ENCODE measurements around the gene GNL1.

The GNL1 gene, protein sequence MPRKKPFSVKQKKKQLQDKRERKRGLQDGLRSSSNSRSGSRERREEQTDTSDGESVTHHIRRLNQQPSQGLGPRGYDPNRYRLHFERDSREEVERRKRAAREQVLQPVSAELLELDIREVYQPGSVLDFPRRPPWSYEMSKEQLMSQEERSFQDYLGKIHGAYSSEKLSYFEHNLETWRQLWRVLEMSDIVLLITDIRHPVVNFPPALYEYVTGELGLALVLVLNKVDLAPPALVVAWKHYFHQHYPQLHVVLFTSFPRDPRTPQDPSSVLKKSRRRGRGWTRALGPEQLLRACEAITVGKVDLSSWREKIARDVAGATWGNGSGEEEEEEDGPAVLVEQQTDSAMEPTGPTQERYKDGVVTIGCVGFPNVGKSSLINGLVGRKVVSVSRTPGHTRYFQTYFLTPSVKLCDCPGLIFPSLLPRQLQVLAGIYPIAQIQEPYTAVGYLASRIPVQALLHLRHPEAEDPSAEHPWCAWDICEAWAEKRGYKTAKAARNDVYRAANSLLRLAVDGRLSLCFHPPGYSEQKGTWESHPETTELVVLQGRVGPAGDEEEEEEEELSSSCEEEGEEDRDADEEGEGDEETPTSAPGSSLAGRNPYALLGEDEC

DNA sequence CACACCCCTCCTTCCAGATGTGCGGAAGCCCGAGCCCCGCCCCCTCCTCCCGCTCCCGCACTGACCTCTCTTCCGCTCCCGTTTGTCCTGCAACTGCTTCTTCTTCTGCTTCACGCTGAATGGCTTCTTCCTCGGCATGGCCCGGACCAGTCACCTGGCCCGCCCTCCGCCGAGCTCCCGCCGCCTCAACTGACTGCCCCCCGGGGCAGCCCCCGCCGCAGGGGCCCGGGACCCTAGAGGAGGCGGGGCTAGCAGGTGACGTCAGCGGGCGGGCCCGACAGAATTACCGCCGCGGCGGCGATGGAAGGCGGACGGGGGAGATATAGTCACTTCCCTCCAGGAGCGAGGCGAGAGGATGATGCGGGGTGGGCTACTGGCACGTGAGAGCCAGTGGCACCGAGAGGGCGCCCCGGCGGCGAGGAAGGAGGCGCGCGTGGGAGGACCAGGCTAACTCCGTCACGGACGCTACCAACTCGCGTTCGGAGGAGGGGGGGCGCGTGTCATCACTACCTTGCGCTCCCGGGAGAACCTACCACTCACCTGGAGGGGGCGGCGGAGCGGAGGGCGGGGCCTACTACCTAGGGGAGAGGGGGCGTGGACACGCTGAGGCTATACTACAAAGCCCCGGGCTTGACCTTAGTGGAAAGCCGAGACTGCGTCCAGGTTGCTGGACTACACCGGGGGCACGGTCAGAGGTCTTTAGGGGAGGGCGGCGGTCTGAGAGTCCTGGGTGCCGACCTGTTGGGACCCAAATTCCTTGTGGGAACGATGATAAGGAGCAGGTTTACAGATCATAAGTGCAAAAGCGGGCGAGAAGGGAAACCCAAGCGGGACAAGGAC, at the start of gene GNL1:
TSS of gene GNL1 (minus strand) at position 424 of the 840 bp plus-strand sequence. CDS start at position 138, 286 bp downstream.
- DNase-seq: peak; percentile 84

DNA sequence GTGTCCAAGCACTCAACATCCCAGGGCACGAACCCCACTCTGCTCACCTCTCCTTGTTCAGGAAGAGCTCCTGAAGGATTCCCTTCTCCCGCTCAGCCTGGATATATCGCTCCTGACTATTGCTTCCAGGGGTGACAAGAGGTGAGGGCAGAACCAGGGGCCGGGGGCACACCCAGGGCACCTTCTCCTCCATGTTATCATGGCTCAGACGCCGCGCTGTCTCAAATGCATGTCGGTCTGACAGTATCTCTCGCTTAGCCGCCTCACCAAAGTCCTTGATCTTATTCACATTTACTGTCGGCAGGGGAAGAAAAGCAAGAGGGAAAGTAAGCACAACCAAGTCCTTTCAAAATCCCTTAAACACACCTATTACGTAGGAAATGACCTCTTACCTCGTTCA, 47.7 kb upstream of the GNL1 start:
- no peak for DNase-seq

DNA sequence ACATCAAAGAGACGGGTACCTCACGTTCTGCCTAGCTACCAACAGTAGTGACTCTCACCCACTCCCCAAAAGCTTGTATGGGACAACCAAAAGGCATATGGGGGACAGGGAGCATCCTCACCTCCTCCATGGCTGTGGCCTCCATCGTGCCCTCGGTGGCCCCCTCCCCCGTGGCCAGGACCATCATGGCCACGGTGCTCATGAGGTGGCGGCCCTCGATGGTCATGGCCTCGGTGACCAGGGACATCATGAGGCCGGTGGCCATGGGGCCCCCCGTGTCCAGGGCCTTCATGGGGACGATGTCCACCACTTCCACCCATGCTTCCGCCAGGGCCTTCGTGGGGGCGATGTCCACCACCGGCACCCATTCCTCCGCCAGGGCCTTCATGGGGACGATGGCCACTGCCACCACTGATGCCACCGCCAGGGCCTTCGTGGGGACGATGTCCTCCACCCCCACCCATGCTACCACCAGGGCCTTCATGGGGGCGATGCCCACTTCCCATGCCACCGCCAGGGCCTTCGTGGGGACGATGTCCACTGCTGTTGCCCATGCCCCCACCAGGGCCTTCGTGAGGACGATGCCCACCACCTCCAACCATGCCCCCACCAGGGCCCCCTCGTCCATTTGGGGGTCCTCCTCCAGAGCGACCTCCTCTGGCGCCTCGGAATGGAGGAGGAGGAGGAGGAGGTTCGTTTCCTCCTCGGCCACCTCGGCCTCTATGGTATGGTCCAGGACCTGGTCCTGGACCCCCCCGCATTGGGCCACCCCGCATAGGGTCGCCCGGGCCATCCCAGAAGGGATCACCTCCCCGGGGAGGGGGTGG, 45.7 kb upstream of the GNL1 start:
- DNase-seq: no peak

DNA sequence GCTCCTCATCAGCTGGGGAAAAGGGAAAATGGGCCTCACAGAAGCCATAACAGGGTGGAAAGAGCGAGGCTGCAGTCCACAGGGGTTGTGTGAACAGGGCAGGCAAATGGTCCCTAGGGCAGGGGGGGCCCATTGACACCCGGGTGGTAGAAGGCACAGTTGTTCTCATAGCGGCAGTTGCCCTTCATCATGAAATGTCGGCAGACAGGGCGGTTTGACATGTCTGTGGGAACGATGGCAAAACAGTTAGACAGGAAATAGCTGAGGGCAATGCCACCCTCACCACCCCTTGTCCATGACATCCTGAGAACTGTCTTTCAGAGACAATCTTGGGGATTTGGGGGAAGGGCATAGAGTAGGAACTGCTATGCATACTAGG, 45.1 kb upstream of the GNL1 start:
- DNase-seq: no peak

DNA sequence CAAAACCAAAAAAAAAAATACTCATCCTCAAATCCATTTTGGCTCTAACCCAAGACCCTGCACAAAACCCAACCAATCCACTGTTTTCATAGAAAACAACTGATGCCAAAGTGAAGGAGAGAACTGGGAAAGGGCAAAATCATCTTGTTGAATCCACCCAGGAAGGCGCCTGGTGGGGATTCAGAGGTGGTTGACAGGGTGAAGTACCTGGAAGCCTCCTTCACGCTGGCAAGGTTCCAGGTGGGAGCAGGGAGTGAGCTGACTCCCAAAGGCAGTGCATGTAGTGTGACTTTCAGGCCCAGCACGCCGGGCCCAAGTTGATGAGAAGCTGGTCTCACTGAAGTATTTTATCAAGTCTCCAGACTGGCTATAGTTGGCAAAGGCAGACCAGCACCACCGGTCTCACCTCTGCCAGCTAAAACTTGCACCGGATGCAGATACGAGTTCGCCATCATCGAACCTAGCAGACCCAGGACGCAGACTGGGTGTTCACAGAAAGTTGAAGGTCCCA, 44.2 kb upstream of the GNL1 start:
- no peak for DNase-seq

DNA sequence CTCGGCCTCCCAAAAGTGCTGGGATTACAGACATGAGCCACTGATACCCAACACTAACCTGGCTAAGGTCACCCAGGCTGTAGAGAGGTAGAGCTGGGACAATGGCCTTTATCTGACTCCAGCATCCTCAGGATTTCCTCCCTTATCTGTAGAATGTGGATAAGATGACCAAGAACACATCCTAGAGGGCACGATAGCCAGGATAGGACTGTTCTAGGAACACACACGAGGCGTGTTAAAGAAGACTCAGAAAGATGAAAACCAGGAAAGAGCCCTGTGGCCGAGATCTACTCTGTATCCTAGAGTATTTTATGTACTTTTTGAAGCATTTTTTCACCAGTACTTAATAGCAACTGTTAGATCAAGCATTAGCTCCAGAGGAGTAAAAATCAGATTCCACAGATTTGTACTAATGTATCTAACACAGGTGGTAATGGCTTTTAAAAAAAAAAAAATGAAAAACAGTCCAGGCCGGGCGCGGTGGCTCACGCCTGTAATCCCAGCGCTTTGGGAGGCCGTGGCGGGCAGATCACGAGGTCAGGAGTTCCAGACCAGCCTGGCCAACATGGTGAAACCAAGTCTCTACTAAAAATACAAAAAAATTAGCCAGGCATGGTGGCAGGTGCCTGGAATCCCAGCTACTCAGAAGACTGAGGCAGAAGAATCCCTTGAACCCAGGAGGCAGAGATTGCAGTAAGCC, 43.5 kb upstream of the GNL1 start:
- no peak for DNase-seq

DNA sequence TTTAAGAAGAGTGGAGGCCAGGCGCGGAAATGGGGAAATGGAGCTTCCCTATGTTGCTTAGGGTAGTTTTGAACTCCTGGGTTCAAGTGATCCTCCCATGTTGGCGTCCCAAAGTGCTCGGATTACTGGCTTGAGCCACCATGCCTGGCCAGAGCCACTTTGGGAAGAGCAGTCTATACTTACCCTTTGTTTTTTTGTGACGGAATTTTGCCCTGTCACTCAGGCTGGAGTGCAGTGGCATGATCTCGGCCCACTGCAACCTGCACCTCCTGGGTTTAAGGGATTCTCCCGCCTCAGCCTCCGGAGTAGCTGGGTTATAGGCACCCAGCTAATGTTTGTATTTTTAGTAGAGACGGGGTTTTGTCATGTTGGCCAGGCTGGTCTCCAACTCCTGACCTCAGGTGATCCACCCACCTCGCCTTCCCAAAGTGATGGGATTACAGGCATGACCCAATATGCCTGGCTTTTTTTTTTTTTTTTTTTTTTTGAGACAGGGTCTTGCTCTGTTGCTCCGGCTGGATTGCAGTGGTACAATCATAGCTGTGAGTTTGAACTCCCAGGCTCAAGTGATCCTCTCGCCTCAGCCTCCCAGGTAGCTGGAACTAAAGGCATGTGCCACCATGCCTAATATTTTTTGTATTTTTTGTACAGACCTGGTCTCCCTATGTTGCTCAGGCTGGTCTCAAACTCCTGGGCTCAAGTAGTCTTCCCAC, 42.8 kb upstream of the GNL1 start:
- no peak for DNase-seq

DNA sequence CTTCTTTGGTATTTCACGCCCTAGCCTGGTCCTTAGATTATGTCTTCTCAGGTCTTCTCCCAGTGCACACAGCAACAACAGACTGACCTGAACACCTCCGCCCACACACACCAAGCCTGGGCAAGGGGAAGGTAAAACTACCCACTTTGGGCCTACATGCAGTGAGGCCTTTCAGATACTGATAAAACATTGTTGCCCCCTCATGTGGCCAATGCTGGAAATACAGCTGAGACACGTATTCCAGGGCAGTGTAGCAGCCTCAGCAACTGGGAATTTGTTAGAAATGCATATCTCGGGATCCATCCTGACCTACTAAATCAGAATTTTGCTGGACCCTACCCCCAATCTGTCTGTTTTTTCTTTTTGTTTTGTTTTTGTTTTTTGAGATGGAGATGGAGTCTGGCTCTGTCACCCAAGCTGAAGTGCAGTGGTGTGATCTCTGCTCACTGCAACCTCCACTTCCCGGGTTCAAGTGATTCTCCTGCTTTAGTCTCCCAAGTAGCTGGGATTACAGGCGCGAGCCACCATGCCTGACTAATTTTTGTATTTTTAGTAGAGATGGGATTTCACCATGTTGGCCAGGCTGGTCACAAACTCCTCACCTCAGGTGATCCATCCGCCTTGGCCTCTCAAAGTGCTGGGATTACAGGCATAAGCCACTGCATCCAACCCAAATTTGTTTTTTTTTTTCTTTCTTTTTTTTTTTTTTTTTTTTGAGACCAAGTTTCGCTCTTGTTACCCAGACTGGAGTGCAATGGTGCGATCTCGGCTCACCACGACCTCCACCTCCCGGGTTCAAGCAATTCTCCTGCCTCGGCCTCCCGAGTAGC, 41.2 kb upstream of the GNL1 start:
- DNase-seq: peak; percentile 78

DNA sequence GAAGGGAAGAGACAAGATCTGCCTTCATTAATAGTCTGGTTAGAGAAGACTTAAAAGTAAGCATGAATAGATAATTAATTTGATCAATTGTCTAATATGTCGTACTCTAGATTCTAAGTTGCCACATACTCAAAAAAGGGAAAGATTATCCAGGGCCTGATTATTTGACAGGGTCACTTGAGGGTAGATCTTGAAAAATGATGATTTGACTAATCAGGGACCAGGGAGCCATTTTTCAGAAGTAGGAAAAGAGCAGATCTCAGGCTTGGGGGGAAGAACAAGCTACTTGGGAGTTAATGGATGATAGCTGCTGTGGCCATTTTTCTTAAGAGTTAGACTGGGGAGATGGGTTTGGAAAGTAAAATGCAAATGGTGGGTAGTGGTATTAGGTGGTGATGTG, 36.0 kb upstream of the GNL1 start:
- DNase-seq: no peak

DNA sequence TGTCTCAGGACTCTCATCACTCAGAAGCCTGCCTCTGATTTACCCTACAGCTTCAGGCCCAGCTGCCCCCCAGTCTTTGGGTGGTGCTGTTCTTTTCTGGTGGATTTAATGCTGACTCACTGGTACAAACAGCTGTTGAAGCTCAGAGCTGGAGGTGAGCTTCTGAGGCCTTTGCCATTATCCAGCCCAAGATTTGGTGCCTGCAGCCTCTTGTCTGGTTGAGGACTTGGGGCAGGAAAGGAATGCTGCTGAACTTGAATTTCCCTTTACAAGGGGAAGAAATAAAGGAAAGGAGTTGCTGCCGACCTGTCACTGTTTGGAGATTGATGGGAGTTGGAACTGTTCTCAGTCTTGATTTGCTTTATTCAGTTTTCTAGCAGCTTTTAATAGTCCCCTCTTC, 34.7 kb upstream of the GNL1 start:
- DNase-seq: peak; percentile 26

DNA sequence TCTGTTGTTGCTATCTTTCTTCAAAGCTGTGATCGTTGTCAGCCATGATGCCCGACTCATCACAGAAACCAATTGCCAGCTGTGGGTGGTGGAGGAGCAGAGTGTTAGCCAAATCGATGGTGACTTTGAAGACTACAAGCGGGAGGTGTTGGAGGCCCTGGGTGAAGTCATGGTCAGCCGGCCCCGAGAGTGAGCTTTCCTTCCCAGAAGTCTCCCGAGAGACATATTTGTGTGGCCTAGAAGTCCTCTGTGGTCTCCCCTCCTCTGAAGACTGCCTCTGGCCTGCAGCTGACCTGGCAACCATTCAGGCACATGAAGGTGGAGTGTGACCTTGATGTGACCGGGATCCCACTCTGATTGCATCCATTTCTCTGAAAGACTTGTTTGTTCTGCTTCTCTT, 34.2 kb upstream of the GNL1 start:
- DNase-seq: no peak

DNA sequence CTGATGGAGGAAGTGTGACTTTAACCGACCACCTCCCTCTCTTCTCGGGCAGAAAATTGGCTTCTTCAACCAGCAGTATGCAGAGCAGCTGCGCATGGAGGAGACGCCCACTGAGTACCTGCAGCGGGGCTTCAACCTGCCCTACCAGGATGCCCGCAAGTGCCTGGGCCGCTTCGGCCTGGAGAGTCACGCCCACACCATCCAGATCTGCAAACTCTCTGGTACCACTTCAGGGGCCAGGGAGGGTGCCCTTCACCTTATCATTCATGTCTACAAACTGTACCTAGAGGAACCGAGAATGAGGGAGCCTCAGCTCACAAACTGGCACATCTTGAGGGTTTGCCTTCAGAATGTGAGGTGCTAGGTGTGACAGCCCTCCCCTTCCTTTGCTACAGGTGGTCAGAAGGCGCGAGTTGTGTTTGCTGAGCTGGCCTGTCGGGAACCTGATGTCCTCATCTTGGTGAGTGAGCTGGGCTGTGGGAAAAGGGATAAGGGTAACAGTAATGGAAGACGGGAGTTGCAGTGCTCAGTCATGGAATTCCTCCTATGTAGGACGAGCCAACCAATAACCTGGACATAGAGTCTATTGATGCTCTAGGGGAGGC, 33.6 kb upstream of the GNL1 start:
- DNase-seq: no peak

DNA sequence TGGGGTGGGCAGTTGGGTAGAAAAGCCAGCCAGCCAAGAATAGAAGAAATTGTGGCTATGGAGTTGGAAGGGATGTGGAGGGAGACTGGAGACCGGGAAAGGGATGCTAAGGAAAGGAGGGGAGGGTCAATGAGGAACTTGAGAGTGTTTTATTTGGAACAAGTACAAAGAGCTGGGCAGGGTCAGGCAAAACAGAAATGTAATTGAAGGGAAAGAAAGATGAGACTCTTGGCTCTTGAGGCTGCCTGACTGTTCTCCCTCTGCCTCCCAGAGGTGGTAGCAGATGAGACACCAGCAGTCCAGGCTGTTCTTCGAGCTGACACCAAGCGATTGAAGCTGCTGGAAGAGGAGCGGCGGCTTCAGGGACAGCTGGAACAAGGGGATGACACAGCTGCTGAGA, 27.6 kb upstream of the GNL1 start:
- DNase-seq: no peak

DNA sequence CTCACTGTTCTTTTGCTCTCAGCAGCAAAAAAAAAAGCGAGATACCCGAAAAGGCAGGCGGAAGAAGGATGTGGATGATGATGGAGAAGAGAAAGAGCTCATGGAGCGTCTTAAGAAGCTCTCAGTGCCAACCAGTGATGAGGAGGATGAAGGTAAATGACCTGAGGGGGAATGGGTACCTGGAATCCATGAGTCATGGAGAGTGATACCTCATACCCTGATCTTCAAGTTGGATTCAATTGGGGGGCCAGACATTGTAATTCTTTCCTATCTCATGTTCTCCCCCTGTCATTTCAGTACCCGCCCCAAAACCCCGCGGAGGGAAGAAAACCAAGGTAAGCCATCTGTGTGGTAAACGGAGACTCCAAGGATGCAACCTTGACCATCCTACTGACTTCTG, 21.8 kb upstream of the GNL1 start:
- DNase-seq: no peak

DNA sequence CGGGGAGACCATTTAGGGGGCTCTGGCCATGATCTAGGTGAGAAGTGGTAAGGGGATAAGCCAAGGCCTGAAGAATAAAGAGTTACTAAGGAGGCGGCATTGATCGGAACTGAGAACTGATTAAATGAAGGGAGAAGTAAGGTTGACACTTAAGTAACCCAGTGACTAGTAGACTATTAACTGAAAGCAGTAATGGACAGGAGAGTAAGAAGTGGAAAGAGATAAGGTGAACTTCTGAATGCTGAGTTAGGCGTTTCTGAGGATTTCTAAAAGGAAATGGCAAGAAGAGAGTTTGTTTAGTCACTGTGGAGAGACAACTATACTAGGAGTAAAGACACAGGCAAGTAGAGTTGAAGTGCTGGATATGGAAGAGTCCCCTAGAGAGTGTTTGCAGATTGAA, 16.8 kb upstream of the GNL1 start:
- DNase-seq: no peak

DNA sequence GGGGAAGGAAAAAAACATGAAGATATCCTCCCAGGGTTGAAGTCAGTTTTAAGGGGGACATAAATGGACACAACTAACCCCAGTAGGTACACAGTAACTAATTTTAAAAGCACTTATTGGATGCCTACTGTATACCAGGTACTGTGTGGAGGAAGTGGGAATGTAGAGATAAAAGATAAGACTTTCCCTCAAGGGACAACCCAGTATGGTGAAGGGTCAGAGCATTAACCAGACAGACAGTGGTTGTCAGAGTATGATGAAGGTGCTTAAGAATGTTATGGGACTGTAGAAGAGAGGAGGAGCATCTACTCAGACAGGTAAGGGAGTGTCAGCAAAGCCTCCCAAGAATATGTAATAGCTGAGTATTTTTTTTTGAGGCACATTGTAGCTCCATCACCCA, 15.9 kb upstream of the GNL1 start:
- DNase-seq: no peak

DNA sequence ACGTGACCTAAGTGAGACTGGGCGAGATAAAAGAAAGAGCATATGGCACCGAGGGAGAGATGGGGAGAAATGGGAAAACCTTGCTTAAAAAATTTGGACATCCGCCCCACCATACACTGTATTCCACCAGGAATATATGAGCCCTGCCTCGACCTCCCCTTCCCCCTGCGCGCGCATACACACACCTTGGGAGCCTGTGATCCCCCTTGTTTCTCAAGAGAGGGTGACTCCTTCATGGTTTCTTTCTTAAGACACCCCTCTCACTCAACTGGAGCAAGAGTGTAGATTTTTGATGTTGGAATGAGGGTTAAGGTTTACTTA, 15.4 kb upstream of the GNL1 start:
- DNase-seq: no peak

DNA sequence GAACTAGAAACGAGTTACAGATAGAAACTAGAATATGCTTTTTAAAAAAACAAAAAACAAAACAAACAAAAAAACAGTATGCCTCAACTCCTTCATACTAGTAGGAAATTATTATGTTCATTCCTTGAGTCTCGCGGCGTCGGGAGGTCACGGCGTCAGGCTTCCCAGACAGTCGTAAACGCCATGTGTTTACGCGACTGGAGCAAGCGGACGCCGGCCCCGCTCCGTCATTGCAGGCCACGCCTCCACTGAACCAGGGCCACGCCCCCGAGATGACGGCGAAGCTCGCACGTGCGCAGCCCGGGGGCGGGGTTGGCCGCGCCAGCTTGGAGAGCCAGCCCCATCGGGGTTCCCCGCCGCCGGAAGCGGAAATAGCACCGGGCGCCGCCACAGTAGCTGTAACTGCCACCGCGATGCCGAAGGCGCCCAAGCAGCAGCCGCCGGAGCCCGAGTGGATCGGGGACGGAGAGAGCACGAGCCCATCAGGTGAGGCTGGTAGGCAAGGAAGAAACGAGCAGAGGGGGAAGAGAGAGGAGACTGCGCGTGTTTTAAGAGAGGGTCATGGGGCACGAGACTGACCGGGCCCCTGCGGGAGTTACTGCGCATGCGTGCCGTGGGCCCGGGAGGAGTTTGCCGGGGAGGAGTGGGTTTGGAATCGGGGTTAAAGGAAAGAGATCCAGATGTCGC, 14.9 kb upstream of the GNL1 start, which contains the start of gene ABCF1:
TSS of gene ABCF1 (plus strand) at position 368 of the 687 bp plus-strand sequence. CDS start at position 414, 46 bp downstream.
- DNase-seq: peak; percentile 96

DNA sequence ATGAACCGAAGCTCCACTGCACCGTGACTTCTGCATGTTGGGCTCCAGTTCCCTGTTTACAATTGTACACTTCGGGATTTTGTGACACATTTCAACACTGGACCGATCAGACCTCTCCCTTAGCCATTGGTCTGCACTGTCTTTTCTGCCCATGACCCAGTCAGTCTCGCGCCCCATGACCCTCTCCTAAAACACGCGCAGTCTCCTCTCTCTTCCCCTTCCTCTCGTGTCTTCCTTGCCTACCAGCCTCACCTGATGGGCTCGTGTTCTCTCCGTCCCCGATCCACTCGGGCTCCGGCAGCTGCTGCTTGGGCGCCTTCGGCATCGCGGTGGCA, 14.4 kb upstream of the GNL1 start:
- DNase-seq: no peak

DNA sequence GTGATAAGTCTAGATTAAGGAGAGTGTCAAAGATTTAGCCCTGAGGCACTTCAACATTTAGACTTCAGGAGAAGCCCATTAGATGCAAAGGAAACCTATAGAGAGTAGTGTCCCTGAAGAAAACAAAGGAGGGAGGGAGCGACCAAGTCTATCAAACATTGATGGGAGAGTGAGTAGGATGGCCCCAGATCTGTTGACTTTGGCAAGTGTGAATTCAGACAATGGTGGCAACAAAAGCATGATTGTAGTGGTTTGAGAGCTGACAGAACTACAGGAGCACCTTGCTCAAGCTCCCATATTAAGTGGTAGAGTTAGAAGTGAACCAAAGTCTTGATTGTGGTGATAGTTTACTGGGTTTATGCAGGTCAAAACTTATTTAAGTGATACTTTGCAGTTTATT, 14.0 kb upstream of the GNL1 start:
- DNase-seq: no peak
